Measurements from ENCODE around the gene MBD3.

Gene MBD3

GRCh38 chr19:1616875-1617274, 24.2 kb upstream of the MBD3 start:
- Histone ChIP-seq H3K27ac (ENCODE audit: extremely low read depth, low read depth, low read length) (no peak overlapping the region), H3K36me3 (ENCODE audit: control insufficient read depth in 2 of 2, insufficient read depth in 1 of 2, low read length in 2 of 2) (peaks cover 11 to 93% of the 10 kb centered on the region in 2 experiments; a peak in 2 of 3 replicates), H3K4me1 (ENCODE audit: control insufficient read depth, insufficient read depth, low read length) (no peaks in the 10 kb centered on the region), H3K4me3 (ENCODE audit: low read depth, low read length) (no peak overlapping the region), H3K9me3 (ENCODE audit: control insufficient read depth, insufficient read depth, low read depth, low read length) (no peaks in the 10 kb centered on the region)
- ChIA-PET POLR2A (no interaction called here), CTCF (interaction anchor here (0.6 to 1.3 kb wide), 4 partner anchors 11 to 210 kb away, joined by 3 to 6 read pairs (median 4); partner anchors contain the start of gene UQCR11)
- TF ChIP-seq SCRT2 (tag by site-specific recombination; IDR thresholded peaks at IDR 0.05): peak; percentile 57; the same call in 1 of the 2 replicates
- no peak for TF ChIP-seq EGR2 (tag by site-specific recombination; IDR thresholded peaks at IDR 0.05; ENCODE audit: low read depth)

- Histone ChIP-seq H3K36me3 (ENCODE audit: control insufficient read depth in 2 of 2, insufficient read depth in 1 of 2, low read length in 2 of 2) (peaks cover 11 to 92% of the 10 kb centered on the region in 2 experiments; a peak in 2 of 3 replicates), H3K4me1 (ENCODE audit: control insufficient read depth, insufficient read depth, low read length) (no peaks in the 10 kb centered on the region), H3K27ac (ENCODE audit: extremely low read depth, low read depth, low read length) (no peak overlapping the region), H3K9me3 (ENCODE audit: control insufficient read depth, insufficient read depth, low read depth, low read length) (no peaks in the 10 kb centered on the region), H3K4me3 (ENCODE audit: low read depth, low read length) (no peak overlapping the region)
- no peak for TF ChIP-seq ZNF174 (tag by site-specific recombination; IDR thresholded peaks at IDR 0.05)
- no peak for TF ChIP-seq ZNF18 (tag by site-specific recombination; IDR thresholded peaks at IDR 0.05)
- TF ChIP-seq ZNF610 (tag by site-specific recombination; IDR thresholded peaks at IDR 0.05; ENCODE audit: borderline replicate concordance): no peak
- TF ChIP-seq ZNF704 (tag by site-specific recombination; IDR thresholded peaks at IDR 0.05): no peak
- TF ChIP-seq ZNF701 (tag by site-specific recombination; IDR thresholded peaks at IDR 0.05): no peak
- no peak for TF ChIP-seq ZNF214 (tag by site-specific recombination; IDR thresholded peaks at IDR 0.05; ENCODE audit: borderline replicate concordance)
- no peak for TF ChIP-seq KLF17 (tag by site-specific recombination; IDR thresholded peaks at IDR 0.05)
- TF ChIP-seq ZBTB20 (tag by site-specific recombination; IDR thresholded peaks at IDR 0.05): no peak
- no peak for TF ChIP-seq ZBTB49 (tag by site-specific recombination; IDR thresholded peaks at IDR 0.05; ENCODE audit: low read depth)
- TF ChIP-seq ZNF112 (tag by site-specific recombination; IDR thresholded peaks at IDR 0.05): no peak
- no peak for TF ChIP-seq TRIM28 (IDR thresholded peaks at IDR 0.05; ENCODE audit: borderline replicate concordance, low read length)
- TF ChIP-seq ZNF521 (tag by site-specific recombination; IDR thresholded peaks at IDR 0.05): no peak
- TF ChIP-seq ZNF629 (tag by site-specific recombination; IDR thresholded peaks at IDR 0.05): no peak
- no peak for TF ChIP-seq ZNF146 (tag by site-specific recombination; IDR thresholded peaks at IDR 0.05)
- no peak for TF ChIP-seq ZNF623 (tag by site-specific recombination; IDR thresholded peaks at IDR 0.05)
- no peak for TF ChIP-seq ZNF830 (tag by site-specific recombination; IDR thresholded peaks at IDR 0.05; ENCODE audit: low read depth)
- TF ChIP-seq ZNF362 (tag by site-specific recombination; IDR thresholded peaks at IDR 0.05): no peak
- no peak for TF ChIP-seq ZNF416 (tag by site-specific recombination; IDR thresholded peaks at IDR 0.05)
- CTCF ChIA-PET: interaction anchor here (0.6 to 0.9 kb wide), 4 partner anchors 70 to 210 kb away, joined by 3 to 5 read pairs (median 4); no protein-coding TSS in a partner anchor
- POLR2A ChIA-PET: no interaction called here
These were observed 23.7 kb upstream of the MBD3 start for GRCh38 chr19:1616396-1616795.

Measured in HEK293 (cell line).